WTC11 (cell line): ENCODE data around the gene SELENOV. TPM values are rescaled to one million over a fixed set of nuclear protein-coding genes. Genes with fewer than 3 reads are reported as not detected.

ENCODE experiments used
- ATAC-seq: fragments of 200-7000 bp; cut with Tn5 transposase; 2 replicates; pipeline ENCODE4 v1.10.0; 2021; ENCODE audit warnings: mild to moderate bottlenecking, moderate library complexity
- CTCF ChIA-PET: fragments of 300-600 bp; sonication (Branson Sonifier 250); formaldehyde crosslinking; loops from one replicate; lab custom pipeline; 2021; ENCODE audit warnings: antibody characterized with exemption; lab: Charles Lee
- POLR2A ChIA-PET: fragments of 350-600 bp; sonication (Branson Sonifier 250); formaldehyde crosslinking; loops from one replicate; lab custom pipeline; 2021; ENCODE audit warnings: antibody characterized with exemption; lab: Charles Lee
- DNase-seq: peaks from one replicate; pipeline ENCODE4 v3.0.0; 2021; ENCODE audit warnings: low spot score
- H3K27ac Mint-ChIP-seq: 2 replicates; pipeline ENCODE4 v1.8.0; 2021; ENCODE audit warnings: mixed read lengths
- H3K27me3 Mint-ChIP-seq: 2 replicates; pipeline ENCODE4 v1.8.0; 2021; ENCODE audit warnings: low read depth, mild to moderate bottlenecking, moderate library complexity, mixed read lengths
- H3K36me3 Mint-ChIP-seq: 2 replicates; pipeline ENCODE4 v1.8.0; 2021; ENCODE audit warnings: mixed read lengths
- H3K4me1 Mint-ChIP-seq: 2 replicates; pipeline ENCODE4 v1.8.0; 2022; ENCODE audit warnings: mixed read lengths
- H3K4me3 Mint-ChIP-seq: 2 replicates; pipeline ENCODE4 v1.8.0; 2021; ENCODE audit warnings: mild to moderate bottlenecking, moderate library complexity, mixed read lengths
- H3K9me3 Mint-ChIP-seq: 2 replicates; pipeline ENCODE4 v1.8.0; 2021; ENCODE audit warnings: mixed read lengths
- AFF4 ChIP-seq: sonication (generic); formaldehyde crosslinking; IDR thresholded peaks from 2 replicates; pipeline ENCODE4 v1.8.1; 2023; ENCODE audit warnings: mild to moderate bottlenecking, missing genetic modification reagents, borderline replicate concordance
- AR ChIP-seq: fragments of 250-450 bp; sonication (Bioruptor Pico); IDR thresholded peaks from 2 replicates; pipeline ENCODE4 v1.9.0; 2021; ENCODE audit warnings: mild to moderate bottlenecking
- FOXK1 ChIP-seq: sonication (generic); formaldehyde crosslinking; IDR thresholded peaks from 2 replicates; pipeline ENCODE4 v1.8.0; 2022; ENCODE audit warnings: mild to moderate bottlenecking, moderate library complexity, missing genetic modification reagents
- GRHL2 ChIP-seq: fragments of 250-450 bp; sonication (Bioruptor Pico); IDR thresholded peaks from 2 replicates; pipeline ENCODE4 v1.8.0; 2022; ENCODE audit warnings: mild to moderate bottlenecking, moderate library complexity; ENCODE audit not compliant: insufficient replicate concordance, severe bottlenecking
- IRF2 ChIP-seq: sonication (generic); formaldehyde crosslinking; IDR thresholded peaks from 2 replicates; pipeline ENCODE4 v1.8.0; 2022; ENCODE audit warnings: low read depth, missing genetic modification reagents, borderline replicate concordance
- MLX ChIP-seq: sonication (generic); formaldehyde crosslinking; IDR thresholded peaks from 2 replicates; pipeline ENCODE4 v1.8.1; 2023; ENCODE audit warnings: mild to moderate bottlenecking, missing genetic modification reagents, moderate library complexity
- MXD4 ChIP-seq: fragments of 250-450 bp; sonication (Bioruptor Pico); IDR thresholded peaks from 2 replicates; pipeline ENCODE4 v1.8.0; 2021; ENCODE audit warnings: mild to moderate bottlenecking, moderate library complexity, borderline replicate concordance
- NFE2L1 ChIP-seq: sonication (generic); formaldehyde crosslinking; IDR thresholded peaks from 2 replicates; pipeline ENCODE4 v1.8.1; 2023; ENCODE audit warnings: missing genetic modification reagents
- NFYB ChIP-seq: sonication (generic); formaldehyde crosslinking; conservative IDR thresholded peaks from 2 replicates; pipeline ENCODE4 v1.8.0; 2022; ENCODE audit warnings: low read depth, missing genetic modification reagents
- SOX15 ChIP-seq: fragments of 250-450 bp; sonication (Bioruptor Pico); IDR thresholded peaks from 2 replicates; pipeline ENCODE4 v1.9.0; 2021; ENCODE audit warnings: mild to moderate bottlenecking
- TCF7 ChIP-seq: sonication (generic); formaldehyde crosslinking; IDR thresholded peaks from 2 replicates; pipeline ENCODE4 v1.8.0; 2022; ENCODE audit warnings: mild to moderate bottlenecking, low read depth, missing genetic modification reagents, moderate library complexity
- USF2 ChIP-seq: sonication (generic); formaldehyde crosslinking; IDR thresholded peaks from 2 replicates; pipeline ENCODE4 v1.8.1; 2023; ENCODE audit warnings: mild to moderate bottlenecking, missing genetic modification reagents, moderate library complexity
- ZNF416 ChIP-seq: fragments of 250-450 bp; sonication (Bioruptor Pico); IDR thresholded peaks from 2 replicates; pipeline ENCODE4 v1.9.0; 2021; ENCODE audit warnings: mild to moderate bottlenecking, inconsistent platforms
- total RNA-seq: library from RNA; stranded (reverse); gene quantifications from 3 replicates; pipeline ENCODE4 v1.2.3, GENCODE V29; 2021

Gene SELENOV
- total RNA-seq, 1 experiment from 2014 or later: 12.6 TPM

- TF ChIP-seq USF2 (no peak), TCF7 (no peak)
Observed at GRCh38 chr19:39471756-39472536, 43.0 kb upstream of the SELENOV start (continued).

GRCh38 chr19:39472746-39473442 is 42.0 kb upstream of the SELENOV start:
- Mint-ChIP-seq H3K9me3 (no peaks in the 10 kb centered on the region), H3K27ac (no peak overlapping the region), H3K27me3 (no peaks in the 10 kb centered on the region), H3K4me1 (peaks cover 3% of the 10 kb centered on the region; the same call in 1 of the 2 replicates), H3K36me3 (peaks cover 59% of the 10 kb centered on the region), H3K4me3 (no peak overlapping the region)
- DNase-seq (no peak), ATAC-seq (no peak)
- TF ChIP-seq SOX15 (CRISPR knock-in tag) (no peak), NFE2L1 (CRISPR knock-in tag) (no peak), AR (no peak), MXD4 (CRISPR knock-in tag) (no peak), MLX (CRISPR knock-in tag) (no peak), AFF4 (CRISPR knock-in tag) (no peak), FOXK1 (CRISPR knock-in tag) (no peak), GRHL2 (CRISPR knock-in tag) (no peak), ZNF416 (CRISPR knock-in tag) (no peak), NFYB (CRISPR knock-in tag) (no peak), IRF2 (CRISPR knock-in tag) (no peak)
- ChIA-PET CTCF (interaction anchor here (2.2 to 3.9 kb wide), 4 partner anchors 25 to 75 kb away, joined by 12 to 66 read pairs (median 37); partner anchors contain the start of genes DLL3 and EID2B), POLR2A (no interaction called here)
